Measurements from ENCODE around the gene PER2. TPM values are rescaled to one million over a fixed set of nuclear protein-coding genes. Genes with fewer than 3 reads are reported as not detected.

PER2 gene
- total RNA-seq, 1 experiment from 2014 or later = 6.6 TPM

- no peak overlapping the region for H3K4me3 Mint-ChIP-seq
- no peaks in the 10 kb centered on the region for H3K9me3 Mint-ChIP-seq
- ATAC-seq = no peak
- H3K27ac Mint-ChIP-seq = no peak overlapping the region; the same call in 1 of the 2 replicates
- DNase-seq (ENCODE audit: low spot score) = no peak
- no peaks in the 10 kb centered on the region; the same call in 1 of the 2 replicates for H3K27me3 Mint-ChIP-seq (ENCODE audit: low read depth)
- peaks cover 8% of the 10 kb centered on the region; the same call in 1 of the 2 replicates for H3K4me1 Mint-ChIP-seq
- ChIA-PET CTCF (interaction anchor here (0.6 to 6.9 kb wide), 4 partner anchors 19 to 61 kb away, joined by 3 to 50 read pairs (median 6); no protein-coding TSS in a partner anchor), POLR2A (no interaction called here)
- no peaks in the 10 kb centered on the region for H3K36me3 Mint-ChIP-seq
- no peak for TF ChIP-seq CBFB (CRISPR knock-in tag; IDR thresholded peaks at IDR 0.05; ENCODE audit: low read depth)
- TF ChIP-seq ATF6 (CRISPR knock-in tag; IDR thresholded peaks at IDR 0.05) = no peak
- no peak for TF ChIP-seq ARID4B (CRISPR knock-in tag; IDR thresholded peaks at IDR 0.05; ENCODE audit: borderline replicate concordance)
- no peak for TF ChIP-seq HMGXB4 (CRISPR knock-in tag; IDR thresholded peaks at IDR 0.05)
- no peak for TF ChIP-seq E2F4 (CRISPR knock-in tag; IDR thresholded peaks at IDR 0.05; ENCODE audit: borderline replicate concordance, low read depth)
- TF ChIP-seq IRF1 (CRISPR knock-in tag; IDR thresholded peaks at IDR 0.05) = no peak
Measured at GRCh38 chr2:238282861-238283738, 5.3 kb downstream of the PER2 start.

- Mint-ChIP-seq H3K4me1 (peaks cover 8% of the 10 kb centered on the region; the same call in 1 of the 2 replicates), H3K36me3 (no peaks in the 10 kb centered on the region), H3K27ac (no peak overlapping the region), H3K4me3 (no peak overlapping the region), H3K27me3 (ENCODE audit: low read depth) (no peaks in the 10 kb centered on the region; the same call in 1 of the 2 replicates), H3K9me3 (no peaks in the 10 kb centered on the region)
- ChIA-PET CTCF (interaction anchor here (0.8 to 2.0 kb wide), 2 partner anchors 19 to 38 kb away, joined by 3 to 7 read pairs; no protein-coding TSS in a partner anchor), POLR2A (no interaction called here)
- DNase-seq (ENCODE audit: low spot score) (no peak), ATAC-seq (no peak)
- TF ChIP-seq PRDM15 (CRISPR knock-in tag; IDR thresholded peaks at IDR 0.05) (no peak), HMGXB4 (CRISPR knock-in tag; IDR thresholded peaks at IDR 0.05) (no peak), ZNF219 (CRISPR knock-in tag; IDR thresholded peaks at IDR 0.05; ENCODE audit: borderline replicate concordance) (no peak)
Measured at GRCh38 chr2:238281826-238282480, 6.5 kb downstream of the PER2 start.
